ENCODE measurements around the gene PEX16.

GRCh38 chr11:45889966-45890365 is 27.7 kb downstream of the PEX16 start:
- TF ChIP-seq MAX (IDR thresholded peaks at IDR 0.05) (no peak), REST (IDR thresholded peaks at IDR 0.05; ENCODE audit: low read depth) (no peak), NFIC (IDR thresholded peaks at IDR 0.05) (no peak), TAF1 (IDR thresholded peaks at IDR 0.05; ENCODE audit: low read depth) (no peak), CREB1 (IDR thresholded peaks at IDR 0.05; ENCODE audit: low read depth) (no peak), YY1 (IDR thresholded peaks at IDR 0.05; ENCODE audit: low read depth) (no peak), TEAD4 (IDR thresholded peaks at IDR 0.05) (no peak), EP300 (IDR thresholded peaks at IDR 0.05; ENCODE audit: borderline replicate concordance) (no peak), RAD21 (IDR thresholded peaks at IDR 0.05; ENCODE audit: low read depth) (no peak), USF1 (IDR thresholded peaks at IDR 0.05) (no peak), EGR1 (IDR thresholded peaks at IDR 0.05) (no peak), FOXM1 (IDR thresholded peaks at IDR 0.05; ENCODE audit: borderline replicate concordance, low read depth) (no peak), CEBPB (IDR thresholded peaks at IDR 0.05) (no peak), TCF12 (IDR thresholded peaks at IDR 0.05; ENCODE audit: low read depth) (no peak)
